Left lung (tissue), 10 donors: Measurements from ENCODE around the gene RAB11FIP4. TPM values are rescaled to one million over a fixed set of nuclear protein-coding genes. Genes with fewer than 3 reads are reported as not detected.

ENCODE experiments used
- ATAC-seq: fragments of 200-7000 bp; cut with Tn5 transposase; one replicate; pipeline ENCODE4 v1.9.1; 2020; ENCODE audit warnings: moderate library complexity
- DNase-seq, 4 donors: peaks; one replicate each; pipeline ENCODE4 v3.0.0-alpha.2; 2013 to 2020
- H3K27ac ChIP-seq, 2 donors: fragments of 200-600 bp; sonication (generic) in 1 of 2; one replicate each; pipeline versions ENCODE4 v1.5.0 to v1.8.0; 2020 to 2021
- H3K27me3 ChIP-seq, 2 donors: fragments of 200-600 bp; sonication (generic) in 1 of 2; one replicate each; pipeline versions ENCODE4 v1.5.0 to v1.8.0; 2020 to 2021
- H3K36me3 ChIP-seq, 2 donors: fragments of 200-600 bp; sonication (generic) in 1 of 2; one replicate each; pipeline versions ENCODE4 v1.5.0 to v1.8.0; 2020 to 2021
- H3K4me1 ChIP-seq, 2 donors: fragments of 200-600 bp; one replicate each; pipeline ENCODE4 v1.8.0; 2021
- H3K4me3 ChIP-seq, 2 donors: fragments of 200-600 bp; sonication (generic) in 1 of 2; one replicate each; pipeline versions ENCODE4 v1.5.0 to v1.8.0; 2020 to 2021; ENCODE audit warnings: mild to moderate bottlenecking in 1 of 2
- H3K9me3 ChIP-seq, 2 donors: fragments of 200-600 bp; sonication (generic) in 1 of 2; one replicate each; pipeline versions ENCODE4 v1.5.0 to v1.8.0; 2020 to 2021
- CTCF ChIP-seq, 2 donors: fragments of 200-600 bp; sonication (generic) in 1 of 2; IDR thresholded peaks; one replicate each; pipeline versions ENCODE4 v1.5.0 to v1.8.0; 2021; ENCODE audit warnings: antibody characterized with exemption in 2 of 2
- intact Hi-C, 2 donors: fragments of 100-400 bp; cut with DNase I; formaldehyde crosslinking; loops; one replicate each; pipeline versions ENCODE4 v1.11.2 to v1.14.2; 2022
- polyA plus RNA-seq, 6 donors: library from polyadenylated mRNA; unstranded; fragments of 120-200 nt; gene quantifications; one replicate each; pipeline ENCODE4 v1.2.1, GENCODE V29; 2013; ENCODE audit not compliant: insufficient read length in 6 of 6
- total RNA-seq, 2 donors: library from RNA; stranded (reverse); fragmentation: NEBNext Ultra II Directional; extraction: Animal tissue kit (Norgen Biotek cat#: 25700); gene quantifications; one replicate each; pipeline ENCODE4 v1.2.1, GENCODE V29; 2021
- donor health status: DM: no; HTN: yes; CAD: no.
- donor health status: DM: no; HTN: no; CAD: no.

RAB11FIP4 gene
- total and polyA plus RNA-seq, 8 donors = 7.2 to 19.9 (median 8.2) TPM

GRCh38 chr17:31573047-31573446 lies 181.6 kb downstream of the RAB11FIP4 start:
- DNase-seq (peak in 1 of 4 donors; percentile 23), ATAC-seq (no peak)
- H3K4me1 ChIP-seq = peaks cover 0 to 25% of the 10 kb centered on the region in 2 donors
- H3K27ac ChIP-seq = no peak overlapping the region
- H3K9me3 ChIP-seq = no peaks in the 10 kb centered on the region
- no peak for TF ChIP-seq CTCF (IDR thresholded peaks at IDR 0.05)
- intact Hi-C loops = no loop called here
- no peak overlapping the region for H3K4me3 ChIP-seq
- no peaks in the 10 kb centered on the region for H3K27me3 ChIP-seq
- no peaks in the 10 kb centered on the region for H3K36me3 ChIP-seq

GRCh38 chr17:31573861-31574260 lies 182.4 kb downstream of the RAB11FIP4 start:
- H3K4me3 ChIP-seq = no peak overlapping the region
- H3K27ac ChIP-seq = no peak overlapping the region
- ATAC-seq (no peak), DNase-seq (peak in 1 of 4 donors; percentile 47)
- H3K27me3 ChIP-seq = no peaks in the 10 kb centered on the region
- no peaks in the 10 kb centered on the region for H3K9me3 ChIP-seq
- intact Hi-C loops = no loop called here
- H3K4me1 ChIP-seq = peaks cover under 1 to 21% of the 10 kb centered on the region in 2 donors
- no peaks in the 10 kb centered on the region for H3K36me3 ChIP-seq
- TF ChIP-seq CTCF (IDR thresholded peaks at IDR 0.05) = no peak

- ATAC-seq = no peak
- peak in 1 of 4 donors; percentile 8 for DNase-seq
- Histone ChIP-seq H3K9me3 (no peaks in the 10 kb centered on the region), H3K27me3 (no peaks in the 10 kb centered on the region), H3K4me1 (peaks cover 6 to 21% of the 10 kb centered on the region in 2 donors), H3K27ac (no peak overlapping the region), H3K4me3 (no peak overlapping the region), H3K36me3 (no peaks in the 10 kb centered on the region)
- intact Hi-C loops = no loop called here
- no peak for TF ChIP-seq CTCF (IDR thresholded peaks at IDR 0.05)
Observed at GRCh38 chr17:31574458-31574857, 183.0 kb downstream of the RAB11FIP4 start.

- no peaks in the 10 kb centered on the region for H3K36me3 ChIP-seq
- H3K9me3 ChIP-seq = no peaks in the 10 kb centered on the region
- DNase-seq (peak in 1 of 4 donors; percentile 41), ATAC-seq (no peak)
- intact Hi-C loops = no loop called here
- no peak for TF ChIP-seq CTCF (IDR thresholded peaks at IDR 0.05)
- H3K27me3 ChIP-seq = no peaks in the 10 kb centered on the region
- peaks cover 7 to 26% of the 10 kb centered on the region in 2 donors for H3K4me1 ChIP-seq
- no peak overlapping the region for H3K27ac ChIP-seq
- H3K4me3 ChIP-seq = no peak overlapping the region
Observed at GRCh38 chr17:31575043-31575442, 183.6 kb downstream of the RAB11FIP4 start.

GRCh38 chr17:31579265-31579664 lies 187.8 kb downstream of the RAB11FIP4 start:
- Histone ChIP-seq H3K27ac (peak overlapping the region in 1 of 2 donors; percentile 95), H3K4me1 (peaks cover 28 to 65% of the 10 kb centered on the region in 2 donors), H3K27me3 (no peaks in the 10 kb centered on the region), H3K9me3 (no peaks in the 10 kb centered on the region), H3K36me3 (no peaks in the 10 kb centered on the region), H3K4me3 (no peak overlapping the region)
- intact Hi-C loops = no loop called here
- DNase-seq (no peak), ATAC-seq (no peak)
- no peak for TF ChIP-seq CTCF (IDR thresholded peaks at IDR 0.05)
